Activated CD4-positive, alpha-beta T cell treated with anti-CD3 and anti-CD28 coated beads, Interleukin-2, amount 50 U/mL, for 24 hours (primary cell): ENCODE measurements around the gene PPP6R1.

Experiments
- DNase-seq, 2 donors: peaks; one replicate each; pipeline ENCODE4 v3.0.0-alpha.2; 2020; ENCODE audit warnings: low read depth in 1 of 2, low spot score in 1 of 2

The PPP6R1 gene

GRCh38 chr19:55279770-55280643 lies 21.2 kb upstream of the PPP6R1 start, which contains the start of gene HSPBP1:
HSPBP1 (minus strand) TSS chr19:55280110; CDS start chr19:55279608, 502 bp downstream.
- DNase-seq, result peak; percentile 92

DNA sequence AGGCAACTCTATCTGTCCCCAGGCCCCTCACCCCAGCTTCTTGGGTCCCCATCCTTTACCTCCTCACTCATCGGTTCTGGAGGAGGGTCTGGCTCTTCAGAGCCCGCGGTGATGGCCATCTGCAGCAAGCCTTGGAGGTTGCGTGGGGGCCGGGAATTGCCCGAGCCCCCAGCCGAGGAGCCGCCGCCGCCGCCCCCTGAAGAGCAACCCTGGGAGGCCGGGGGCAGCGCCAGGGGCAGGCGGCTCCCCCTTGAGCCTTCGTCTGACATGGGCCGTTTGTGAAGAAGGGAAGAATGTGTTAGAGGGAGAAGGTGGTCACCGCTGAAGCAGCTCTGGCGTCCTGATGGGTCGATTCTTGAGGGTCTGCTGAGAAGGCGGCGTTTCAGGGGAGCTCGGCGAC lies 20.5 kb upstream of the PPP6R1 start:
- DNase-seq, result no peak

DNA sequence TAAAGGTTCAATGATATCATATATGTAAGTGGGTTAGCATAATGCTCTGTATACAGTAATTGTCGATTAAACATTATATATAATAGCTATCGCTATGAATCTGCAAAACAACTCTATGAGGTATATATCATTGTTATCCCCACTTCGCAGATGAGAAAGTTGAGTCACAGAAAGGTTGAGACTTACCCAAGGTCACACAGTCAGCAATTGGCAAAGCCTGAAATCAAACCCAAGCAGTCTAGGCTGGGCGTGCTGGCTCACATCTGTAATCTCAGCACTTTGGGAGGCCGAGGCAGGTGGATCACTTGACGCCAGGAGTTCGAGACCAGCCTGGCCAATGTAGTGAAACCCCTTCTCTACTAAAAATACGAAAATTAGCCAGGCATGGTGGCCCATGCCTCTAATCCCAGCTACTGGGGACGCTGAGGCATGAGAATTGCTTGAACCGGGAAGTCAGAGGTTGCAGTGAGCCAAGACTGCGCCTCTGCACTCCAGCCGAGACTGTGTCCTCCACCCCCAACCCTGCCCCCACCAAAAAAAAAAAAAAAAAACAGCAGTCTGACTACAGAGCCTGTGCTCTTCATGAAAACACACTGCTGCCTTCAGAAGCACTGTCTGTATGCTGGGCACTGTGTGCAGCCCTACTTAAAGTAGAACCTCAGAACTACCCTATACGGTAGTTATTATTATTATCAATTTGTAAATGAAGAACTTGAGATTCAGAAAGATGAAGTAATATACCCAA lies 19.7 kb upstream of the PPP6R1 start:
- DNase-seq, result no peak

GRCh38 chr19:55277494-55277893 lies 18.7 kb upstream of the PPP6R1 start:
- DNase-seq, result no peak

DNA sequence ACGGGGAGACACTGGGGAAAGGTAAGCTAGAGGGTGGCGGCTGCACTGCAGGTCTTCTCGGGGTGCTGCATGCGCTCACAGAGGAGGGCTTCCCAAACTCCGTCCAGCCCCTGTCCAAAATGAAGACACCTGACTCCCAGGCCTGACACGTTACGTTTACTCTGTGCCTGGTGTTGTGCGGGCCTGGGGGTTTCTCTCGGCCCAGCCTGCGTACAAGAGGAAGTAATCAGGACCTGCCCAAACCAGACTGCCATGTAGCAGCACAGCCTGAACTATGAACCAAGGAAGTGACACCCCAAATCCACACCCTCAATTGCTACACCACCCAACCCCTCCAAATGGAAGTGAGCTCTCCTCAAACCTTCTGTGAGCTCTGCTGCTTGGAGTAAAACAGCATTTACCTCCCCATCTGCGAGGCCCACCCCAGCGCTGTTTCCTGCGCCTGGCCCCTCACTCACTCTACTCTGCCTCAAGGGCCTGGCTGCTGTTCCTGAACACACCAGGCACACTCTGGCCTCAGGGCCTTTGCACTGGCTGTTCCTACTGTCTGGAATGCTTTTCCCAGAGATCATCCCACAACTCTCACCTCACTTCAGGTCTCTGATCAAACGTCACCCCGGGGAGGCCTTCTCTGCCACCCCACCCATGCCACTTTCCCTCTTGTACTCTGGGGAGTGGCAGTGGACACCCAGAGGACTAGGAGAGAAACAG lies 18.1 kb upstream of the PPP6R1 start:
- no peak for DNase-seq

- no peak for DNase-seq
Measured at GRCh38 chr19:55275851-55276719, 17.3 kb upstream of the PPP6R1 start.

DNA sequence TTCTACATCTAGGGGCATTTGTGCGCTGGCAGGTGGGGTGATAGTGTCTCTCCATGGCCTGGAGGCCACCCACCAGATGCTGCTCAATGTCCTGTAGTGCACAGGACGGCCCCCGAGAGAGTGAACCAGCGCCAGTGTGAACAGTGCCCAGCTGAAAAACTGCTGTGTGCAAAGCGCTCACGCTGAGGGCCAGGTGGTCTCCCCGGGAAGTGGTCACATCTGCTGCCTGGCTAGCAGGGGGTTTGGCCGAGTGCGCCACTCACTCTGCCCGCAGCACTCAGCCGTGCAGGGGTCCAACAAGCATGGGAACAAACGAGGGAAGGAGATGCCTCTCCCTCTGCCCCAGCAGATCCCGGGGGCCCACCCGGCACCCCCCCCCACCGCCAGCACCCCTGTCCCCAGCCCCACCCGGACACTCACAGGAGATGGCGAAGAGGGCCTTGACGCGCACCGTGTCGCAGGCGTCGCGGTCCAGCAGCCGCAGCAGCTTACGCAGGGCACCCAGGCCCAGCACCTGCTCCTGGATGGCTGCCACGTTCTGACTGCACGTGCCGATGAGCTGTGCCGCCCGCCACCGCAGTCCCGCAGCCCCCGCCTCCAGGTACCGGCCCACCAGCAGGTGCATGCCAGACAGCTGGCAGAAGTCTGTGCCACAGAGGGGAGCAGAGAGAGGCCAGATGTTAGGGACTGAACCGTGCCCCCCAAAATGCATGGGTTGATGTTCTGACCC lies 15.3 kb upstream of the PPP6R1 start:
- DNase-seq, result no peak

- DNase-seq, result no peak
Measured at GRCh38 chr19:55272142-55272541, 13.3 kb upstream of the PPP6R1 start.

DNA sequence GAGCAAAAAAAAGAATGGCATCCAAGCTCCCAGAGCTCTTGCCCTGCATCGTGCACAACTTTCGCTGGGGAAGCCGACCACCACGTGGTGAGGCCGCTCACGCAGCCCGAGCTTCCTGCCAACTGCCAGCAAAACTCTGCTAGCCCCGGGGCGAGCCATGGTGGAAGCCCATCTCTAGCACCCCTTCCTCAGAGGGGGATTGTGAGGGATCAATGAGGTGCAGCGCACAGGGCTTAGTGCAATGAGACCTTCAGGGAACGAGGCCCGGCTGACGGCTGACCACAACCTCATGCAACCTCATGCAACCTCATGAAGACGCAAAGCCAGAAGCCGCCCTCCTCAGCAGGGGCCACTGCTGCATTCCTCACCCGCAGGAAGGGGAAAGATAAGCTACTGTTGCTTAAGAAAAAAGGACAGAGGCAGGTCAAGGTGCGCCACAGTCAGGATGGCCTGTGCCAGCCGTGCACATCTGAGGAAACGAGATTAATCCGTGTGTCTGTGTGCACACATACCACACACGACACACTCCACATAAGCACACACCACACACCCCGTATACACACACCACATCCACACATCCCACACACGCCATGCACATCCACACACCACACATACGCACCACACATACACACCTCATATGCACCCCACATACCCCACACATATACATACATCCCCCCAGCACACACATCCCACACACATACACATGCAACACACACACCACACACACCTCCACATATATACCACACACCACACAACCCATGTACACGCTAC lies 11.5 kb upstream of the PPP6R1 start:
- DNase-seq, result no peak

DNA sequence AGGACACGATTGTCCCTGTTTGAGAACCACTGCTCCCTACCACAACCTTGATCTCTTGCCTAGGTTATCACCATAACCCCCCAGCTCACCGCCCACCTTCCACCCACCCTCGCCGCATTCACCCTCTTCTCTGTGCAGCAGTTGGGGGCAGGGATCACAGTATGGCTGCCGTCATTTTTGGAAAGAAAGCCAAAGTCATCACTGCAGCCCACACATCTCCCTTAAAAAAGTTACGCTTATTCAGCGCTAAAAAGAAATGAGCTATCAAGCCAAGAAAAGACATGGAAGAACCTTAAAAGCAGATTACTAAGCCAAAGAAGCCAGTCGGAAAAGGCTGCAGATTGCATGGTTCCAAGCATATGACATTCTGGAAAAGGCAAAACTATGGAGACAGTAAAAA lies 10.5 kb upstream of the PPP6R1 start:
- no peak for DNase-seq

GRCh38 chr19:55266840-55267239 lies 8.0 kb upstream of the PPP6R1 start:
- DNase-seq, result no peak

DNA sequence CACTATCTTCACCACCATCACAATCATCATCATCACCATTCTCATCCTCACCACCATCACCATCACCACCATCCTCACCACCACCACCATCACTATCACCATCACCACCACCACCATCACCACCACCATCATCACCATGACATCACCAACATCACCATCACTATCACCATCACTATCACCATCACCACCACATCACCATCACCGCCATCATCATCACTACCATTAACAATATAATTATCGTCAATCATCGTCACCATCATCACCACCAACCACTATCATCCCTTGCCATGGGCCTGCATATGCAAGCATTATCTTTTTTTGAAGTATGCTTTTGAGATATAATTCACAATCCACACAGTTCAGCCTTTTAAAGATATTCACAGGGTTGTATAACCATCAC lies 7.6 kb upstream of the PPP6R1 start:
- DNase-seq, result no peak

DNA sequence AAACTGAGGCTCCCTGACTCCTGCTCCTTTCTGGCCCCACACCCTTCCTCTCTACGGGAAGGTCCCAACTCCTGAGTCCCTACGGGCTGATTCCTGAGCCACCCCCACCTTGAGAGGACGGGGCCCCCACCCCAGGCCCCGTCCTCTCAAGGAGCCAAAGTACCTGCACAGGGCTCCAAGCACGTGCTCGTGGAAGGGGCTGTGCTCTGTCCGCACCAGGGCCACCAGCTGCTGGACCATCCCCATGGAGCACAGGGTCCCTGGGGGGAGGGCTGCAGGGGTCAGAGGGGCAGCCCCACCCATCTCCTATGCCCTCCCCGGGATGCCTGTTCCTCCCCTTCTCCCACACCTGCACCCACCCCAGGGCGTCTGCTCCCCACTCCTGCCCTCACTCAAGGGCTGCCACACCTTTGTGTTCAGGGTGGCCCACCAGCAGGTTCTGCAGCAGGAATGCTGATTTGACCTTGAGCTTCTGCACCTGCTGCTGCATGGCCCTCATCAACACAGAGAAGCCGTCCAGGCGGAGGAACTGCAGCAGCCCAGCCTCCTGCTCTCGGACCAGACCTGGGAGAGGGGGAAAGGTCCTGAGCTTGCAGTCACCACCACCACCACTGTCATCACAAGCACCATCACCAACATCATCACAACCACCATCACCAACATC lies 7.0 kb upstream of the PPP6R1 start:
- DNase-seq, result no peak

GRCh38 chr19:55265173-55265572 lies 6.4 kb upstream of the PPP6R1 start:
- no peak for DNase-seq

- no peak for DNase-seq
Measured at GRCh38 chr19:55264531-55264930, 5.7 kb upstream of the PPP6R1 start.

- no peak for DNase-seq
Measured at GRCh38 chr19:55262359-55262758, 3.5 kb upstream of the PPP6R1 start.

DNA sequence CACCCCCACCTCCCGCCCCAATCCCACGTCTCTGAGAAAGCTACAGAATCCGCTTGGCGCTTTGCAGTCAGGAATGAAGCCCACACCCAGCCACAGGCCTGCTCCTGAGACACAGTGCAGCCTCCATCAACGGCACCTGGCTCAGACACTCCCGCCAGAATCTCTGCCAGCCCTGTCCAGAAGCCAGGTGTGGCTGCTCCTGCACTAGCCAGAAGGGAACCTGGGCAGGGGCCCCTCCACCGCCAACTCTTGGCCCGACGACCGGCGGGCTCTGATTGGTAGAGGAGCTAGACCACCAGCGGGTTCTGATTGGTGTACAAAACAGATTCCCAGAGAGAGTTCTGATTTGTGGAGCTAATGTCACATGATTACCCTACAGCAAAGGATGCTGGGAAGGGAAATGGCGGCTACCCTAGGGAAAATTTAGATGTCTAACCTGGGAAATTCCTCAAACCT lies 2.9 kb upstream of the PPP6R1 start:
- DNase-seq, result no peak

DNA sequence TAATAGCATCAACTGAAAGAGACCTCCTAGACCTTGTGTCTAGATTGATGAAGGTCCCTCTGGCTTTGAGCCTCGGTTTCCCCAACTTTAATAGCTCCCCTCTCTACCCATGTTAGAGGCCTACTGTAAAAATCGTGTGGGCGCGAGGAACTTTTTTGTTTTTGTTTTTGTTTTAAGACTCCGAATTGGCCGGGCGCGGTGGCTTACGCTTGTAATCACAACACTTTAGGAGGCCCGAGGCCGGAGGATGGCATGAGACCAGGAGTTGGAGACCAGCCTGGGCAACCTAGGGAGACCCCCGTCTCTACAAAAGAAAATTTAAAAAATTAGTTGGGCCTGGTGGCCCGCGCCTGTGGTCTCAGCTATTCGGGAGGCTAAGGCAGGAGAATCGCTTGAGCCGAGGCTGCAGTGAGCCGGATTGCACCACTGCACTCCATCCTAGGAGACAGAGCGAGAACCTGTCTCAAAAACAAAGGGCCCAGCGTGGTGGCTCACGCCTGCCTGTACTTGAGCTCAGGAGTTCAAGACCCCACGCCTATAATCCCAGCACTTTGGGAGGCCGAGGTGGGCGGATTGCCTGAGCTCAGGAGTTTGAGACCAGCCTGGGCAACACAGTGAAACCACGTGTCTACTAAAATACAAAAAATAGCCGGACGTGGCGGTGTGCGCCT lies 858 bp upstream of the PPP6R1 start:
- no peak for DNase-seq
